Neural cell (in vitro differentiated cells): ENCODE results near the gene GNPTG. TPM values are rescaled to one million over a fixed set of nuclear protein-coding genes. Genes with fewer than 3 reads are reported as not detected.

Source experiments
- H2AFZ ChIP-seq: fragments of 200-600, 300-800 bp; sonication (generic), shearing (Covaris generic); 2 replicates; pipeline ENCODE4 v1.6.0; 2014; ENCODE audit warnings: low read depth, mild to moderate bottlenecking, antibody characterized with exemption, low read length, moderate library complexity
- H3F3A ChIP-seq: fragments of 200-600 bp; shearing (Covaris generic); 2 replicates; pipeline ENCODE4 v1.6.1; 2016; ENCODE audit warnings: mild to moderate bottlenecking, moderate library complexity, mixed read lengths, antibody characterized with exemption, low read length; ENCODE audit not compliant: insufficient read depth, poor library complexity, severe bottlenecking
- H3K27ac ChIP-seq: fragments of 200-600, 300-800 bp; sonication (generic), shearing (Covaris generic); 2 replicates; pipeline ENCODE4 v1.5.1; 2014; ENCODE audit warnings: mild to moderate bottlenecking, low read length, moderate library complexity
- H3K27me3 ChIP-seq: fragments of 300-800, 200-600 bp; sonication (generic), shearing (Covaris generic); 2 replicates; pipeline ENCODE4 v1.6.0; 2014; ENCODE audit warnings: mild to moderate bottlenecking, low read depth, low read length, moderate library complexity; ENCODE audit not compliant: insufficient read depth
- H3K36me3 ChIP-seq: fragments of 300-800, 200-600 bp; sonication (generic), shearing (Covaris generic); 2 replicates; pipeline ENCODE4 v1.5.1; 2014; ENCODE audit warnings: mild to moderate bottlenecking, antibody characterized with exemption, low read length, moderate library complexity; ENCODE audit not compliant: insufficient read depth
- H3K4me2 ChIP-seq: fragments of 300-800, 200-600 bp; sonication (generic), shearing (Covaris generic); 2 replicates; pipeline ENCODE4 v1.6.0; 2014; ENCODE audit warnings: mild to moderate bottlenecking, low read length
- H3K4me3 ChIP-seq: fragments of 300-800, 200-600 bp; sonication (generic), shearing (Covaris generic); 2 replicates; pipeline ENCODE4 v1.5.1; 2014; ENCODE audit warnings: mild to moderate bottlenecking, low read length, moderate library complexity
- H3K79me2 ChIP-seq: fragments of 200-600 bp; shearing (Covaris generic); replicated peaks from 2 replicates; pipeline ENCODE4 v1.6.0; 2014; ENCODE audit warnings: mild to moderate bottlenecking, low read length, moderate library complexity; ENCODE audit not compliant: insufficient read depth
- H3K9ac ChIP-seq: fragments of 300-800, 200-600 bp; sonication (generic), shearing (Covaris generic); 2 replicates; pipeline ENCODE4 v1.6.1; 2016; ENCODE audit warnings: mild to moderate bottlenecking, low read length, mixed read lengths
- H3K9me2 ChIP-seq: fragments of 200-600 bp; shearing (Covaris generic); 2 replicates; pipeline ENCODE4 v1.6.1; 2016; ENCODE audit warnings: mild to moderate bottlenecking, low read length, mixed read lengths; ENCODE audit not compliant: insufficient read depth
- H3K9me3 ChIP-seq: fragments of 200-600, 300-800 bp; sonication (generic), shearing (Covaris generic); 2 replicates; pipeline ENCODE4 v1.6.1; 2016; ENCODE audit warnings: mild to moderate bottlenecking, mixed run types, low read length, moderate library complexity, mixed read lengths
- H4K20me1 ChIP-seq: fragments of 200-600 bp; shearing (Covaris generic); 2 replicates; pipeline ENCODE4 v1.6.1; 2016; ENCODE audit warnings: mild to moderate bottlenecking, mixed run types; ENCODE audit not compliant: insufficient read depth
- CTCF ChIP-seq: fragments of 450-650 bp; IDR thresholded peaks from 2 replicates; pipeline ENCODE4 v1.5.1; 2014; ENCODE audit warnings: antibody characterized with exemption, mild to moderate bottlenecking, moderate library complexity; ENCODE audit not compliant: poor library complexity, severe bottlenecking
- EP300 ChIP-seq: fragments of 450-650 bp; conservative IDR thresholded peaks from 2 replicates; pipeline ENCODE4 v1.6.1; 2014; ENCODE audit warnings: antibody characterized with exemption, mild to moderate bottlenecking, moderate library complexity; ENCODE audit not compliant: poor library complexity, severe bottlenecking
- EZH2 ChIP-seq: fragments of 200-600, 300-800 bp; shearing (Covaris generic), sonication (generic); IDR thresholded peaks from 2 replicates; pipeline ENCODE4 v1.6.1; 2014; ENCODE audit warnings: antibody characterized with exemption, low read length, borderline replicate concordance, mild to moderate bottlenecking; ENCODE audit not compliant: insufficient read depth, poor library complexity, severe bottlenecking
- MXI1 ChIP-seq: fragments of 450-650 bp; conservative IDR thresholded peaks from 2 replicates; pipeline ENCODE4 v1.6.1; 2014; ENCODE audit warnings: antibody characterized with exemption, mild to moderate bottlenecking; ENCODE audit not compliant: poor library complexity, severe bottlenecking
- POLR2AphosphoS5 ChIP-seq: IDR thresholded peaks from 2 replicates; pipeline ENCODE4 v1.6.1; 2012
- RAD21 ChIP-seq: fragments of 450-650 bp; conservative IDR thresholded peaks from 2 replicates; pipeline ENCODE4 v1.6.1; 2014; ENCODE audit warnings: antibody characterized with exemption, mild to moderate bottlenecking, moderate library complexity
- REST ChIP-seq: IDR thresholded peaks from 2 replicates; pipeline ENCODE4 v1.6.1; 2012; ENCODE audit warnings: borderline replicate concordance
- TAF1 ChIP-seq: IDR thresholded peaks from 2 replicates; pipeline ENCODE4 v1.6.1; 2012; ENCODE audit warnings: low read depth
- polyA plus RNA-seq: library from polyadenylated mRNA; depleted of rRNA; stranded (reverse); fragments of >200 nt; gene quantifications from 2 replicates; pipeline ENCODE4 v1.2.3, GENCODE V29; 2014

The GNPTG gene
- polyA plus RNA-seq, 1 donor from 2014 or later, result 90.5 TPM

GRCh38 chr16:1347286-1347855 lies 4.4 kb upstream of the GNPTG start:
- no peaks in the 10 kb centered on the region for H3K9me2 ChIP-seq
- no peak overlapping the region for H3K4me2 ChIP-seq
- H3K9ac ChIP-seq, result no peak overlapping the region
- no peaks in the 10 kb centered on the region for H3K27me3 ChIP-seq
- H3F3A ChIP-seq, result no peaks in the 10 kb centered on the region
- H2AFZ ChIP-seq, result no peak overlapping the region
- no peaks in the 10 kb centered on the region for H4K20me1 ChIP-seq
- no peak for TF ChIP-seq CTCF
- no peak for TF ChIP-seq TAF1
- H3K4me3 ChIP-seq, result no peak overlapping the region
- no peaks in the 10 kb centered on the region for H3K9me3 ChIP-seq
- peaks cover 14% of the 10 kb centered on the region for H3K79me2 ChIP-seq
- no peak overlapping the region for H3K27ac ChIP-seq
- no peaks in the 10 kb centered on the region for H3K36me3 ChIP-seq

- Histone ChIP-seq H3K4me3 (no peak overlapping the region), H2AFZ (no peak overlapping the region), H3K36me3 (no peaks in the 10 kb centered on the region), H3K79me2 (peaks cover 20% of the 10 kb centered on the region), H3K9ac (no peak overlapping the region), H3K27ac (no peak overlapping the region), H3K9me2 (no peaks in the 10 kb centered on the region), H3K27me3 (no peaks in the 10 kb centered on the region), H3K9me3 (no peaks in the 10 kb centered on the region), H4K20me1 (no peaks in the 10 kb centered on the region), H3K4me2 (no peak overlapping the region), H3F3A (no peaks in the 10 kb centered on the region)
- TF ChIP-seq POLR2AphosphoS5, result no peak
- TF ChIP-seq RAD21, result no peak
- TF ChIP-seq TAF1, result no peak
- TF ChIP-seq EZH2, result no peak
- TF ChIP-seq REST, result no peak
- no peak for TF ChIP-seq EP300
- TF ChIP-seq MXI1, result no peak
- TF ChIP-seq CTCF, result no peak
Measured at GRCh38 chr16:1347962-1348361, 3.8 kb upstream of the GNPTG start.
